ENCODE measurements around the gene GSTT4. TPM values are rescaled to one million over a fixed set of nuclear protein-coding genes. Genes with fewer than 3 reads are reported as not detected.

Gene GSTT4
- total RNA-seq, 1 donor from 2014 or later = not detected

- H2AFZ ChIP-seq (replicated peaks) = no peak overlapping the region
- no peak overlapping the region for H3K4me2 ChIP-seq
- H3K4me1 ChIP-seq = peaks cover 7% of the 10 kb centered on the region
- H3K9ac ChIP-seq = no peak overlapping the region
- Mint-ChIP-seq H3K4me1 (peaks cover 1% of the 10 kb centered on the region), H3K27me3 (ENCODE audit: insufficient read depth, low read depth) (peaks cover 2% of the 10 kb centered on the region), H3K27ac (no peak overlapping the region), H3K36me3 (peaks cover 25% of the 10 kb centered on the region), H3K9me3 (no peaks in the 10 kb centered on the region), H3K4me3 (no peak overlapping the region)
- no peak overlapping the region for H3K4me3 ChIP-seq
- no peak overlapping the region for H3K27ac ChIP-seq
- no peaks in the 10 kb centered on the region for H3F3A ChIP-seq (ENCODE audit: low read depth)
- no peaks in the 10 kb centered on the region for H3K36me3 ChIP-seq
- no peak for TF ChIP-seq EZH2 (IDR thresholded peaks at IDR 0.05)
- no peak for TF ChIP-seq CTCF (IDR thresholded peaks at IDR 0.05)
- no peak for TF ChIP-seq EZH2phosphoT487 (IDR thresholded peaks at IDR 0.05)
- peaks cover 11% of the 10 kb centered on the region for H3K79me2 ChIP-seq (ENCODE audit: low read depth)
- H3K9me3 ChIP-seq (ENCODE audit: low read depth) = no peaks in the 10 kb centered on the region
- no peak for DNase-seq (ENCODE audit: low spot score)
- no peaks in the 10 kb centered on the region for H3K27me3 ChIP-seq
- H4K20me1 ChIP-seq (ENCODE audit: low read depth) = peaks cover 18% of the 10 kb centered on the region
Measured at GRCh38 chr22:24039046-24039445, 33.8 kb upstream of the GSTT4 start.

GRCh38 chr22:24037851-24038765 is 32.9 kb upstream of the GSTT4 start:
- Histone ChIP-seq H3K4me1 (peaks cover 7% of the 10 kb centered on the region), H3K4me2 (no peak overlapping the region), H3K79me2 (ENCODE audit: low read depth) (peaks cover 19% of the 10 kb centered on the region), H3K36me3 (no peaks in the 10 kb centered on the region), H3K9ac (no peak overlapping the region), H3F3A (ENCODE audit: low read depth) (no peaks in the 10 kb centered on the region), H3K9me3 (ENCODE audit: low read depth) (no peaks in the 10 kb centered on the region), H3K27ac (no peak overlapping the region), H3K27me3 (no peaks in the 10 kb centered on the region), H3K4me3 (no peak overlapping the region), H2AFZ (replicated peaks) (no peak overlapping the region), H4K20me1 (ENCODE audit: low read depth) (peaks cover 27% of the 10 kb centered on the region)
- H3K9me3 Mint-ChIP-seq = no peaks in the 10 kb centered on the region
- no peak overlapping the region for H3K4me3 Mint-ChIP-seq
- DNase-seq (ENCODE audit: low spot score) = no peak
- H3K4me1 Mint-ChIP-seq = peaks cover 8% of the 10 kb centered on the region
- no peak overlapping the region for H3K27ac Mint-ChIP-seq
- H3K27me3 Mint-ChIP-seq (ENCODE audit: insufficient read depth, low read depth) = peaks cover 2% of the 10 kb centered on the region
- TF ChIP-seq EZH2 (IDR thresholded peaks at IDR 0.05) (no peak), EZH2phosphoT487 (IDR thresholded peaks at IDR 0.05) (no peak), CTCF (IDR thresholded peaks at IDR 0.05) (no peak)
- H3K36me3 Mint-ChIP-seq = peaks cover 25% of the 10 kb centered on the region

- TF ChIP-seq EZH2phosphoT487 (IDR thresholded peaks at IDR 0.05) (no peak), EZH2 (IDR thresholded peaks at IDR 0.05) (no peak), CTCF (IDR thresholded peaks at IDR 0.05) (no peak)
- peaks cover 14% of the 10 kb centered on the region for H3K36me3 Mint-ChIP-seq
- no peak overlapping the region for H3K27ac Mint-ChIP-seq
- H3K4me1 Mint-ChIP-seq = peaks cover 11% of the 10 kb centered on the region
- H3K9me3 Mint-ChIP-seq = no peaks in the 10 kb centered on the region
- no peak overlapping the region for H3K4me3 Mint-ChIP-seq
- Histone ChIP-seq H2AFZ (replicated peaks) (no peak overlapping the region), H3K4me2 (no peak overlapping the region), H3K9ac (no peak overlapping the region), H3F3A (ENCODE audit: low read depth) (no peaks in the 10 kb centered on the region), H3K79me2 (ENCODE audit: low read depth) (peaks cover 43% of the 10 kb centered on the region), H3K9me3 (ENCODE audit: low read depth) (no peaks in the 10 kb centered on the region), H3K27me3 (no peaks in the 10 kb centered on the region), H3K27ac (no peak overlapping the region), H3K36me3 (no peaks in the 10 kb centered on the region), H3K4me1 (peaks cover 7% of the 10 kb centered on the region), H4K20me1 (ENCODE audit: low read depth) (peaks cover 41% of the 10 kb centered on the region), H3K4me3 (no peak overlapping the region)
- peaks cover 2% of the 10 kb centered on the region for H3K27me3 Mint-ChIP-seq (ENCODE audit: insufficient read depth, low read depth)
- no peak for DNase-seq (ENCODE audit: low spot score)
Measured at GRCh38 chr22:24035296-24035695, 30.0 kb upstream of the GSTT4 start.
